HG02981 (cell line): Measurements from ENCODE around the gene ZNF774.
"Not testable (repeated sequence)": the region's sequence is repeated elsewhere in the genome, so short reads cannot be mapped to it uniquely, and the experiment has no call there.

ENCODE experiments used
- ATAC-seq: cut with Tn5 transposase; IDR thresholded peaks from one replicate; pipeline ENCODE4 v1.9.1; 2021; ENCODE audit warnings: mild to moderate bottlenecking, moderate library complexity; ENCODE audit not compliant: unreplicated experiment

Gene ZNF774

GRCh38 chr15:90344662-90345061 is 7.4 kb upstream of the ZNF774 start:
- ATAC-seq, result no peak

DNA sequence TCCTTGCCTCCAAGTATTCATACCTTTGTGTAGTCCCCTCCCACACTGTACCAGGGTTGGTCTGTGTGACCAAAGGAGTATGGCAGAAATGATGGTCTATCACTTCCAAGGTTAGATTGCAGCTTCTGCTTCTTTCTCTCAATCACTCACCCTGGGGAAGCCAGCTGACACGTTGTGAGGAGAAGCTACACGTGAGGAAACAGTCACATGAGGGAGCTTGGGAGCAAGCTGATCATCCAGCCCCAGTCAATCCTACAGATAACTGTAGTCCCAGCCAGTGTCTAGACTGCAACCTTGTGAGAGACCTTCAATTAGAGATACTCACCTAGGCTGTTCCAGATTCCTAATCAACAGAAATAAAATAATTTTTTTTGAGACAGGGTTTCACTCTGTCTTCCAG is 6.2 kb upstream of the ZNF774 start:
- ATAC-seq, result no peak

DNA sequence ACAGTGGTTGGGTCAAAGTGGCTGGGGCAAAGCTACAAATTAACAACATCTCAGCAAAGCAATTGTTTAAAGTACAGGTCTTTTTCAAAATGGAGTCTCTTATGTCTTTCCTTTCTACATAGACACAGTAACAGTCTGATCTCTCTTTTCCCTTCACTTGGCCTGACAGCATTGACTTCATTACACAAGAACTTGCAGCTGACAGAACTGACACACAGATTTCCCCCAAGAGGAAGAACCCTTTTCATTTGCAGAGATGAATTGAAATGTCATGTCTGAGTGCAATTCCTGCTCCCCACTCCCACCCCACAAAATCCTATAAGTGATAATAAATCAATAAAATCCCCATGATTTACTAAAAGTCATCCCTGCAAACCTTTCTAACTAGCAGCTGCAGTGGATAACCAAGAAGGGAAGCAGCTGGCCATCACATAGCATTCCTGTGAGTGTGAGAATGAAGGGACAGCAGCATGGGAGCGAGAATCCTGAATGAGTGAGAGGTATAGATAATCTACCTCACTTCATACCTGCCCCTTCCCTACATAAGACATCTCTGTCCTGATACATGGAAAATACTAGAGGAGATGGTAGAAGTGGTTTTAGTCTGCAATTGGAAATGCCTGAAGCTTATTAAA is 4.5 kb upstream of the ZNF774 start:
- ATAC-seq, result not testable (repeated sequence)

- ATAC-seq, result no peak
These were observed 3.6 kb upstream of the ZNF774 start for GRCh38 chr15:90348456-90348855.

DNA sequence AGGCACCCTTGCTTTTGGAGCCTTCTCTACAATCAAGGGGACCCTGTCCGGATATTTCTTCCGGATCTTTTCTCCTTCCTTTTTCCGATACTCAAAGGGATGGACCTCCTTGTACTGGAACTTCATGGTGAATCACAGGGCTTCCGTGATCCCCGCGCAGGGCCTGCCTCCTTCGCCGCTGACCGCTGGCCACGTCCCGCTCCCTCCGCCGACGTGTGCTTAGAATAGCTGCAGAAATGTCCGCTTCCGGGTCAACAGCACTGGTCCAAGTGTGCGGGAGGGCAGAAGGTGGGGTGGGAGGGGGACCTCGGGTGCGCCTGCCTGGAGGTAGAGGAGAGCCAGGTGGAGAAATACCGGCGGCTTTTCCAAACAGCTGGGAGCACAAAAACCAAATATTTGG is 3.0 kb upstream of the ZNF774 start:
- no peak for ATAC-seq

DNA sequence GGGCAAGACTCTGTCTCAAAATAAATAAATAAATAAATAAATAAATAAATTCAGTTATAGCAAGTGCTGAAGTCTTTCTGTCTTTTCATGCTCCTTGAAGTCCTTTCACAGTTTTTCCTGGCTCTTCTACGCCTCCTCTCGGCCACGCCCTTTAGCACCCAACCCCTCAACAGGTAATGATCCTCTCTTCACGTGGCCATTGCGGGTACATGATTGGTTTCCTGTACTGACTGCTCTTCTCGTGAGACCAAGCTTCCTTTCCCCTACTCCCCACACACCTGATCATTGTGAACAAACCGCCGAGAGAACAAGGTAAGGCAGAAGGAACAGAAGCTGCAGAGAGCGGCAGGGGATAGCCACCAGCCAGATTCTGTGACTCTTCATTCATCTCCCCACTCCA is 2.3 kb upstream of the ZNF774 start:
- no peak for ATAC-seq

- ATAC-seq, result no peak
These were observed 491 bp upstream of the ZNF774 start for GRCh38 chr15:90351479-90352106.

- ATAC-seq, result no peak
These were observed 2.9 kb downstream of the ZNF774 start for GRCh38 chr15:90354986-90355385.

- ATAC-seq, result no peak
These were observed 6.3 kb downstream of the ZNF774 start for GRCh38 chr15:90358124-90359033.

- ATAC-seq, result no peak
These were observed 8.7 kb downstream of the ZNF774 start for GRCh38 chr15:90360746-90361145.

DNA sequence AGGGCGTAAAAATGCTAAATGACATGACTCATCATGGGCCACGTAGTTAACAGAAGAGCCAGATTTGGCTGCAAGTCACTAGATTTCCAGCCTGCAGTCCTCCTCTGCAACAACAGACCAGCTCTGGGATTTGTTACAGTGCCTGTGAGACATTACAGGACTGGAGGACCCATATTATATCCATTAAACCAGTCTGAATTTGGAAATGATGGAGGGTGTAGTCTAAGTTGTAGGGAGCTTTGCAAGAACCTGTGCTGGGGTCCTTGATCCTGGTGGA is 10.8 kb downstream of the ZNF774 start:
- no peak for ATAC-seq

- no peak for ATAC-seq
These were observed 12.2 kb downstream of the ZNF774 start for GRCh38 chr15:90364251-90364650.

GRCh38 chr15:90365414-90366055 is 13.5 kb downstream of the ZNF774 start:
- no peak for ATAC-seq

DNA sequence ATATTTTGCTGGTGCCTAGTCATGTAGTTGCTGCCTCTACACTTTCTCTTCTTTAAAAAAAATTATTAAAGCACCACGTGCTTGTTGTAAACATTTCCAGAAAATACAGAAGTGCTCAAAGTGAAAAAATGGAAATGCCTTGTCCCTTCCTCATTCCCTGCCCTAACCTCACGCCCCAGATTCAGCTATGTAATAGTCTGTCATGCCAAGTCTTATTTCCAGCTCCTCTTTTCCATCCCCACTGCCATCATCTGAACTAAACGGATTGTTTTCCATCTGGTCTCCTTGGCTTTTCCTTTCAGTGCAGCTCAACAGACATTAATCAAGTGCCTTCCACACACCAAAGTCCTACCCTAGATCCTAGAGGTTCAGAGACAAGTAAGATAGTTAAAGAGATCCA is 15.5 kb downstream of the ZNF774 start:
- no peak for ATAC-seq

GRCh38 chr15:90375071-90375470 is 23.0 kb downstream of the ZNF774 start:
- ATAC-seq, result no peak

DNA sequence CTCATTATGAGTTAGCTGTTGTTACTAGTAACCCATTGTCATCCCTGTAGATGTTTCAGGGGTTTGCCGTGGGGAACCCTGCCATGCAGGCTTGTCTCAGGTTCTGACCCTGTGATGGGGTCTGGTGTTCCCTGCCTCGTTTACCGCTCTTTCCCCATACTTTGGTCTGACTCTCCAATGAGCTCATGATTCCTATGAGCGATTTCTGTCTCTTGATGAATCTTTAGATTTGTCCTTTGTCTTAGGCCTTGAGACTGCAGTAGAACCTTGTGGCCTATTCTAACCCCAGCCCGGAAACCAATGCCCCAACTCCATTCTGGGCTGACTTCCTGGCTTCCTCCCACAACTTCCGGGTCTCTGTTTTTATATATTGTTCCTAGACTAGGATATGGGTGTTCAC is 24.7 kb downstream of the ZNF774 start:
- no peak for ATAC-seq

- no peak for ATAC-seq
These were observed 27.2 kb downstream of the ZNF774 start for GRCh38 chr15:90379263-90379662.

GRCh38 chr15:90381515-90381914 is 29.4 kb downstream of the ZNF774 start:
- ATAC-seq, result no peak

DNA sequence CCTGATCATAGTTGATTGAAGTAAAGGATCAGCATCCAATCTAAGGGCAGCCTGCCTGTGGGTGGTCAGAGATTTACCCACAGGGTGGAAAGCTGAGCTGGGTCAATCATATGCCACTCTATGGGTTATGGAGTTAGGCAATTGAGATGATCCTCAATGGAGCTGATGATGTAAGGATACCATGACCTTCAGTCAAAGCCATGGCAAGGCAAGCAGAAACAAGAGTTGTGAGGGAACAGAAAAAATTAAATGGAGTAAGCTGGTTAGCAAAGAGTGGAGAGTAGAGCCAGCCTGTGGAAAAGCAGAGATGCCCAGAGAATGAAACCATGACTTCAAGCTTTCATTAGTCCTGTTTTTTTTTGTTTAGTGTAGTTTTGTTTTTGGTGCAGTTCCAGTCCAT is 30.2 kb downstream of the ZNF774 start:
- no peak for ATAC-seq

DNA sequence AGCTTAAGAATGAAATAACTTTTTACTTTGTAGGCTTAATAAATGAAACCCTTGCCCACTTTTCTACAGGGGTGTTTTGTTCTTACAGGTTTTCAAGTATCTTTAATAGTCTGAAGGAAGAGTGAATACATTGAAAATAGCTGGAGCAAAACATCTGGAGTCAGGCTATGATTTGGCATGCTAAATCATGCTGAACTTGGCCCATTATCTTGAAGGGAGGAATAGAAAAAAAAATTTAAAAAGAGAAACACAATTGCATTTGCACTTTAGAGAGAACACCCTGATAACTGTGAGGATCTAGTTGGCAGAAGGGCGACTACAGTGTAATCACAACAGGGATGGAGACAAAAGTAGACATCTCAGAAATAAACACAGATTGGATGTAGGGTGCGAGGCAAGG is 34.1 kb downstream of the ZNF774 start:
- ATAC-seq, result no peak

- ATAC-seq, result peak; percentile 90
These were observed 35.7 kb downstream of the ZNF774 start, which contains the start of gene IQGAP1 for GRCh38 chr15:90387534-90388461. Gene IQGAP1, plus strand, starts transcription at chr15:90388242. Its CDS starts 100 bp downstream, at chr15:90388342.
